Adipose tissue (tissue), 3 donors: Measurements from ENCODE around the gene ZNF398. TPM values are rescaled to one million over a fixed set of nuclear protein-coding genes. Genes with fewer than 3 reads are reported as not detected.
"Not testable (repeated sequence)": the region's sequence is repeated elsewhere in the genome, so short reads cannot be mapped to it uniquely, and the experiment has no call there.

Experiments used
- H3K27ac ChIP-seq: one replicate; pipeline ENCODE4 v1.5.1; 2013; ENCODE audit warnings: low read depth, low read length
- WGBS, 3 donors: extraction: QIAGEN DNeasy Blood & Tissue Kit; methylation state at CpG; one replicate each; pipeline ENCODE4 v1.1.7; 2013; 5-methylcytosine and 5-hydroxymethylcytosine counted together
- polyA plus RNA-seq, 3 donors: library from polyadenylated mRNA; stranded (reverse); fragments of 200-250 nt; gene quantifications; one replicate each; pipeline ENCODE4 v1.2.3, GENCODE V29; 2013
- donor health status: healthy with polysubstance abuse.
- donor health status: Bipolar disorder and iron deficiency.
- donor health status: healthy.

ZNF398 gene
- polyA plus RNA-seq, 3 donors: 2.3 to 4.2 (median 2.5) TPM

- H3K27ac ChIP-seq: not testable (repeated sequence)
- WGBS, 3 donors: 83 to 88% (median 84%) methylated on average over 14 of the region's 14 CpGs
These were observed 2.8 kb upstream of the ZNF398 start for GRCh38 chr7:149144436-149144922.

GRCh38 chr7:149145031-149145845 is 2.0 kb upstream of the ZNF398 start:
- WGBS, 3 donors: 76 to 89% (median 87%) methylated on average over 8 of the region's 8 CpGs
- H3K27ac ChIP-seq: no peak overlapping the region

GRCh38 chr7:149147752-149148653 is 750 bp downstream of the ZNF398 start:
- H3K27ac ChIP-seq: peak overlapping the region; percentile 48
- WGBS, 3 donors: 0 to 1% (median 0%) methylated on average over 74 to 86 of the region's 86 CpGs

- 34 to 76% (median 65%) methylated on average over 4 of the region's 4 CpGs for WGBS, 3 donors
- no peak overlapping the region for H3K27ac ChIP-seq
These were observed 3.7 kb downstream of the ZNF398 start for GRCh38 chr7:149150981-149151380.

GRCh38 chr7:149153346-149153745 is 6.1 kb downstream of the ZNF398 start:
- WGBS, 3 donors: 84 to 94% (median 91%) methylated on average over 2 of the region's 2 CpGs
- no peak overlapping the region for H3K27ac ChIP-seq

DNA sequence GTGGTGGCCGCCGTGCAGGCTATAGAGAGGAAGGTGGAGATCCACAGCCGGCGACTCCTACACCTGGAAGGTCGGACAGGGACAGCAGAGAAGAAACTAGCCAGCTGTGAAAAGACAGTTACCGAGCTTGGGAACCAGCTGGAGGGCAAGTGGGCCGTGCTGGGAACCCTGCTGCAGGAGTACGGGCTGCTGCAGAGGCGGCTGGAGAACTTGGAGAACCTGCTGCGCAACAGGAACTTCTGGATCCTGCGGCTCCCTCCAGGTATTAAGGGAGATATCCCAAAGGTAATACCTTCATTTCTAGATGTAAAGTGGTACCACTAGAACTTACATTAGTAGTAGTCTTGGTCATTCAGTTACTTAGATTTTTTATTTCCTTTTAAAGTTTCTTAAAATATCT is 6.8 kb downstream of the ZNF398 start:
- no peak overlapping the region for H3K27ac ChIP-seq
- WGBS, 3 donors: 90 to 93% (median 90%) methylated on average over 11 of the region's 11 CpGs

- H3K27ac ChIP-seq: no peak overlapping the region
- 94 to 98% (median 94%) methylated on average over 6 of the region's 6 CpGs for WGBS, 3 donors
These were observed 9.6 kb downstream of the ZNF398 start for GRCh38 chr7:149156898-149157297.

DNA sequence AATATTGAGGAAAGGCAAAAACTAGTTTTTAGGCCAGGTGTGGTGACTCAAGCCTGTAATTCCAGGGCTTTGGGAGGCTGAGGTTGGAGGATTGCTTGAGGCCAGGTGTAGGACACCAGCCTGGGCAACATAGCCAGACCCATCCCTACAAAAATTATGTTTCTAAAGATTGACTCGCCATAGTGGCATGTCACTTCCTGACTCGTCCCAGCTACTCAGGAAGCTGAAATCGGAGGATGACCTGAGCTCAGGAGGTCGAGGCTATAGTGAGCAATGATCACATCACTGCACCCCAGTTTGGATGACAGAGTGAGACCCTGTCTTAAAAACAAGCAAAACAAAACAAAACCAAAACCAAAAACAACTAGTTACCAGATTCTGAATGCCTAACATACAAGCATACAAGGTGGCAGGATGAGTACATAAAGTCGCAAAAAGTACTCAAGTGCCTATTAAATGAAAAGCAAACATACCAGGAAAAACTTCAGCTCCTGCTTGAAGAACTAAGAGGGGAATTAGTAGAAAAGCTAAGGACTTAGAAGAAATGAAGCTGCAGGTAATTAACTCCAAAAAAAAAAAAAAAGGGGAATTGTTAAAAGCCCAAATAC is 14.1 kb downstream of the ZNF398 start:
- WGBS, 3 donors: 56 to 82% (median 60%) methylated on average over 5 of the region's 5 CpGs
- H3K27ac ChIP-seq: no peak overlapping the region

DNA sequence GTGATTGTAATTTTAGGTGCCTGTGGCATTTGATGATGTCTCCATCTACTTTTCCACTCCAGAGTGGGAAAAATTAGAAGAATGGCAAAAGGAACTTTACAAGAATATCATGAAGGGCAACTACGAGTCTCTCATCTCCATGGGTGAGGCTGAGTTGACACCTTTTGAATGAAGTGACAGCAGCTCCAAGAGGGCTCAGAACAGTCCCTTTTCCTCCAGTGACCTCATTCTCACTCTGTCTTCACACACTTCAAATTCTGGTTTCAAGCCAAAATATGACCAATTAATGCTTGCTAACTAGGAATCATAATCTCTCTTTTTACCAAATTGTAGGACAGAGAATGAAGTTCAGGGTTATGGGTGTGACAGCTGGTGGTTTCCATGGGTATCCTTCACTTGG is 18.9 kb downstream of the ZNF398 start:
- no peak overlapping the region for H3K27ac ChIP-seq
- WGBS, 3 donors: 79 to 85% (median 83%) methylated on average over 1 of the region's 1 CpG

DNA sequence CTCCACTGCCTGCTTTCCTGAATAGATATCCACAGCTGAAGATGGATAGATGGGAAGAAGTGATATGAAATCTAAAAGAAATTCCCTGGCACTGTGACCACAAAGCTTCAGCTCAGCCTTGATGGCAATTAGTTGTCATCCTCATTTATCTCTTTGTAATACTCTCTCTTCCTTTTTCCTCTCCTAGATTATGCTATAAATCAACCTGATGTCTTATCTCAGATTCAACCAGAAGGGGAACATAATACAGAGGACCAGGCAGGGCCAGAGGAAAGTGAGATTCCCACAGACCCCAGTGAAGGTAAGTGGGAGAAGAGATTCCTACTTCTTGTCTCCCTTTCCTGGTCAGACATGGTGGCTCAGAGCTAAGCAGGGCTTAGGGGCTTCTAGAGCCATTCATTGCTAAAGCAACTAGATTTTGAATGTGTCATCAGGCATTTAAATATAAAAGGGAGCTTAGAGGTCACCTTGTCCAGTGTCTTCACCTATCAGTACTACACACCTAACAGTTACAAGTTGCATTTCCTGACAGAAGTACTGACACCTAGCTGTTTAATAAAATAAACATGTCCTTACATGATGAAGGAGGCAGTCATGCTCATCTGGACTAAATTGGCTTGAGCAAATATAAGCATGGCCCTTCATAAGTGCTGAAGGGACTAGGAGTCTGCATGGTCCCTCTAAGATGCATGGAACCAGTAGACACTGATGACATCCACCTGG is 19.5 kb downstream of the ZNF398 start:
- H3K27ac ChIP-seq: no peak overlapping the region

DNA sequence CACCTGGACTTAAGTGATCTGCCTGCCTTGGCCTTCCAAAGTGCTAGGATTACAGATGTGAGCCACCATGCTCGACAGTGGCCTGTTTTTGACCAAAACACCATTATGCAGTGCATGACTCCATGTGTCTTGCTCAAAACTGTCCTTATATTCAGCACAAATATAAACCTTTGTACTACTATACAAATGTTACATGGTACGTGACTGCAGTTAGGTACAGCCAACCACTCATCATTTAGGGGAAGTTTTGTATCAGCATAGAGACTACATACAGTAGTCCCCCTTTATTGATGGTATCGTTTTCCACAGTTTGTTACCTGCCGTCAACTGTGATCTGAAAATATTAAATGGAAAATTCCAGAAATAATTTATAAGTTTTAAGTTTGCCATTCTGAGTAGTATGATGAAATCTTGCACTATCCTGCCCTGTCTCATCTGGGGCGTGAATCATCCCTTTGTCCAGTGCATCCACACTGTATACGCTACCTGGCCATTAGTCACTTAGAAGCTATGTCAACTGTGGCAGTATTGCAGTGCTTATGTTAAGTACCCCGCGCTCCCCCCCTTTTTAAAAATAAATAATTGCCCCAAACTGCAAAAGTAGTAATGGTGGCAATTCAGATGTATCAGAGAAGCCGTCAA is 24.8 kb downstream of the ZNF398 start:
- 67 to 84% (median 77%) methylated on average over 9 of the region's 9 CpGs for WGBS, 3 donors
- H3K27ac ChIP-seq: no peak overlapping the region

DNA sequence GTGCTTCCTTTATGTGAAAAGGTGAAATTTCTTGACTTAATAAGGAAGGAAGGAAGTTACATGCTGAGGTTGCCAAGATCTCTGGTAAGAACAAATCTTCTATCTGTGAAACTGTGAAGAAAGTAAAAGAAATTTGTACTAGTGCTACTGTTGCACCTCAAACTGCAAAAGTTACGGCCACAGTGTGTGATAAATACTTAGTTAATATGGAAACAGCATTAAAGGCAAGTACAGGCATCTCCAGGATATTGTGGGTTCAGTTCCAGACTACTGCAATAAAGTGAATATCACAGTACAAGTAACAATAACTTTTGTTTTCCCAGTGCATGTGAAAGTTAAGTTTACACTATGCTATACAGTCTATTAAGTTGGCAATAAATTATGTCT is 25.3 kb downstream of the ZNF398 start:
- no peak overlapping the region for H3K27ac ChIP-seq
- WGBS, 3 donors: 74 to 88% (median 76%) methylated on average over 1 of the region's 1 CpG

GRCh38 chr7:149175150-149175549 is 27.9 kb downstream of the ZNF398 start:
- 80 to 92% (median 90%) methylated on average over 2 of the region's 2 CpGs for WGBS, 3 donors
- no peak overlapping the region for H3K27ac ChIP-seq

GRCh38 chr7:149179241-149179640 is 32.0 kb downstream of the ZNF398 start:
- H3K27ac ChIP-seq: no peak overlapping the region
- WGBS, 3 donors: 95 to 98% (median 96%) methylated on average over 19 of the region's 19 CpGs

DNA sequence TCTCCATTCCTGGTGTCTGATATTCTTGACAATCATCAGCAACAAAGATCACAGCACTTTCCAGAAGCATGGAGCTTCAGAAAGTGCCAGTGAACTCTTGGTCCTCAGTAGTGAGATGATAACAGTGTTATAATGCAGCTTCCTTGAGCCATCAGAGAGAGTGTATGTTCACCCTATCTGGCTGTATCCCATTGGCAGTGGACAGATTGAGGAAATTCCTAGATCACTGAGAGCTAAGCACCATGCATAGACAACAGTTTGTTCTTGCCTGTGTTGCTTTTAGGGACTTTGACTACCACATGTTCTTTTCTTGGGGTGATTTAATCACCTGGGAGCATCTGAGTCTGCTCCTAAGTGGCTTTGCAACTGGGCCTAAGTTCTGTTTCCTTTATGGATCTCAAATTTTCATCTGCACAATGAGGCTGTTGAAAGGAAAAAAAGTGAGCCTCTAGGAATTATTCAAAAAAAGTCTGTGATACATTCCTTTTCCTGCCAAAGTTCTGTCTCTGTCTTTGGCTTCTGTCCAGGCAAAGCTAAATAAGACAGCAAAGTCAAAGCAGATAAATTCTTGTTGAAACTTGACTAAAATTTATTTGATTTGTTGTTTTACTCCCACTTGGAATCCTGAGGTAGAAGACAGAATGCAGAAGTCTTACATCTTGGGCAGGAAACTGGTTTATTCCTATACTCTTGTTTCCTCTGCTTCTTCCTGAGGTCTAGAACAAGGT is 33.6 kb downstream of the ZNF398 start:
- no peak overlapping the region for H3K27ac ChIP-seq

DNA sequence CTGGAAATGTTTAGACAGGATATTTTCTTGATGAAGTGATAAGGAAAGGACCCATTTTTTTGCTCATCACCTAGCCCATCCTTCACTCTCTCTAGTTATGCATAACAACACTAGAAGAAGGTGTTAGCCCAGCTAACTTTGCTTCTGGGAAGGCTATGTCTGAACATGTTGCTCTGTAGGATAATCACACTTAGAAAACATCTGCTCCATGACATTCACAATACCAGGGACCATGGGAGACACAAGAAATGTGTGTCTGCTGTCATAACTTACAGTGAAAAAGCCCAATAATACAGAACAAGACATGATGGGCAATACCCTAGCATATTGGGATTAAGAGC is 34.2 kb downstream of the ZNF398 start:
- no peak overlapping the region for H3K27ac ChIP-seq

GRCh38 chr7:149184274-149184673 is 37.0 kb downstream of the ZNF398 start:
- 93 to 96% (median 93%) methylated on average over 6 of the region's 6 CpGs for WGBS, 3 donors

GRCh38 chr7:149188213-149188612 is 41.0 kb downstream of the ZNF398 start:
- no peak overlapping the region for H3K27ac ChIP-seq
- 58 to 70% (median 62%) methylated on average over 2 of the region's 2 CpGs for WGBS, 3 donors

More at GRCh38 chr7:149184274-149184673, 37.0 kb downstream of the ZNF398 start:
- no peak overlapping the region for H3K27ac ChIP-seq
